T-helper 2 cell treated with Interferon-gamma antibody and Interleukin-4, amounts not matched to agents 5 μg/mL and 100 μg/mL, for 36 hours (primary cell): ENCODE measurements around the gene B2M.

Experiments
- DNase-seq: peaks from one replicate; pipeline ENCODE4 v3.0.0; 2021; ENCODE audit warnings: low spot score
- H3K27ac Mint-ChIP-seq: one replicate; pipeline ENCODE4 v1.8.0; 2021; ENCODE audit warnings: mild to moderate bottlenecking, mixed read lengths
- H3K27me3 Mint-ChIP-seq: one replicate; pipeline ENCODE4 v1.8.0; 2021; ENCODE audit warnings: low read depth, mixed read lengths
- H3K36me3 Mint-ChIP-seq: one replicate; pipeline ENCODE4 v1.8.0; 2021; ENCODE audit warnings: low read depth, mixed read lengths
- H3K4me1 Mint-ChIP-seq: one replicate; pipeline ENCODE4 v1.8.0; 2021; ENCODE audit warnings: low read depth, mixed read lengths
- H3K4me3 Mint-ChIP-seq: one replicate; pipeline ENCODE4 v1.8.0; 2022; ENCODE audit warnings: mild to moderate bottlenecking, moderate library complexity, mixed read lengths
- H3K9me3 Mint-ChIP-seq: one replicate; pipeline ENCODE4 v1.8.0; 2021; ENCODE audit warnings: mixed read lengths

The B2M gene

GRCh38 chr15:44711096-44711742 lies at the start of gene B2M, which contains the start of gene PATL2:
Gene B2M (plus strand): TSS chr15:44711517. CDS start chr15:44711547, 30 bp downstream.
Gene PATL2 (minus strand): TSS chr15:44711323. CDS start chr15:44676490, 34,833 bp downstream.
- Mint-ChIP-seq H3K9me3 (no peaks in the 10 kb centered on the region), H3K27ac (peak within 1 kb of the TSS; percentile 98), H3K36me3 (peaks cover 70% of the 10 kb centered on the region), H3K27me3 (peaks cover 7% of the 10 kb centered on the region), H3K4me3 (peak within 1 kb of the TSS; percentile 93), H3K4me1 (peaks cover 45% of the 10 kb centered on the region)
- peak; percentile 93 for DNase-seq

GRCh38 chr15:44661576-44661975 lies 49.7 kb upstream of the B2M start:
- Mint-ChIP-seq H3K4me3 (peak overlapping the region; percentile 84), H3K9me3 (no peaks in the 10 kb centered on the region), H3K27me3 (no peaks in the 10 kb centered on the region), H3K4me1 (peaks cover 37% of the 10 kb centered on the region), H3K36me3 (peaks cover 17% of the 10 kb centered on the region), H3K27ac (no peak overlapping the region)
- no peak for DNase-seq

DNA sequence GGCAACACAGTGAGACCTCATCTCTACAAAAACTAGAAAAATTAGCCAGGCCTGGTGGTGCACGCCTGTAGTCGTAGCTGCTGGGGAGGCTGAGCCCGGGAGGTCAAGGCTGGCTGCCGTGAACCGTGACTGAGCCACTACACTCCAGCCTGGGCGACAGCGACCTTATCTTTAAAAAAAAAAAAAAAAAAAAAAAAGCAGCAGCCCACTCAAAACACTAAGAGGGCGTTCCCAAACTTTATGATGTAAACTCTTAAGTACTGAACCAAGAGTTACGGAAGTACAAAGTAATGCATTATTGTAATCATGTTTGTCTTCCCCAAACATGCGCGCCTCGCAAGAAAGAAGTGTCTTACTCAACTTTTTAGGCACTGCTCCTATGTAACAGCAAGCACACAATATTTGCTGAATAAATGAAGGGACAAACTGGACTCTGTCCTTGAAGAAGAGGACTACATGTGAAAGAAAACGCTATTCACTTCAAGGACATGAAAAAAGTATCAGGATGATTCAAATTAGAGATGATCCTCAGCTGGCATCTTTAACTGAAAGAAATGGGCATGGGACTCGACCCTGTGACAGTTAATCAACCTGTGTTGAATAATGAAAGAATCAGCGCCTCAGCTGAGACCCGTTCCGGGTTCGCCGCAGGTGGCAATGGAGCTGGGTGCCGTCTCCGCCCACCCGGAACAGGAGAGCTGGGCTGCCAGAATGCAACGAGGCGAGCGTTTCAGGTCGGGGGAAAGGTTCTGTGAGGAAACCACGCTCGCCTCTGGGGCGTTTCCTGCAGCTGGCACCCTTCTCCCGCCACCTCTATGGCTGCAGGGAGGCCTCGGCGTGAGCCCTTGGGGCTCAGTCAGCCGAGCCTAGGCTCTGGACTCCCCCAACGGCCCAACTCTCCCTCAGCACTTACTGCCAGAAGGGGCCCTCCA lies 48.6 kb upstream of the B2M start:
- peaks cover 48% of the 10 kb centered on the region for H3K4me1 Mint-ChIP-seq
- H3K36me3 Mint-ChIP-seq, result peaks cover 15% of the 10 kb centered on the region
- no peaks in the 10 kb centered on the region for H3K9me3 Mint-ChIP-seq
- H3K27me3 Mint-ChIP-seq, result no peaks in the 10 kb centered on the region
- H3K4me3 Mint-ChIP-seq, result peak overlapping the region; percentile 84
- peak; percentile 79 for DNase-seq
- H3K27ac Mint-ChIP-seq, result peak overlapping the region; percentile 94

- Mint-ChIP-seq H3K27me3 (no peaks in the 10 kb centered on the region), H3K4me3 (peak within 1 kb of the TSS; percentile 84), H3K9me3 (no peaks in the 10 kb centered on the region), H3K27ac (peak within 1 kb of the TSS; percentile 94), H3K4me1 (peaks cover 56% of the 10 kb centered on the region), H3K36me3 (peaks cover 16% of the 10 kb centered on the region)
- peak; percentile 95 for DNase-seq
Observed at GRCh38 chr15:44663410-44664308, 47.7 kb upstream of the B2M start, which contains the start of gene SPG11. Gene SPG11 (minus strand): TSS chr15:44663662. CDS start chr15:44663647, 15 bp downstream.

DNA sequence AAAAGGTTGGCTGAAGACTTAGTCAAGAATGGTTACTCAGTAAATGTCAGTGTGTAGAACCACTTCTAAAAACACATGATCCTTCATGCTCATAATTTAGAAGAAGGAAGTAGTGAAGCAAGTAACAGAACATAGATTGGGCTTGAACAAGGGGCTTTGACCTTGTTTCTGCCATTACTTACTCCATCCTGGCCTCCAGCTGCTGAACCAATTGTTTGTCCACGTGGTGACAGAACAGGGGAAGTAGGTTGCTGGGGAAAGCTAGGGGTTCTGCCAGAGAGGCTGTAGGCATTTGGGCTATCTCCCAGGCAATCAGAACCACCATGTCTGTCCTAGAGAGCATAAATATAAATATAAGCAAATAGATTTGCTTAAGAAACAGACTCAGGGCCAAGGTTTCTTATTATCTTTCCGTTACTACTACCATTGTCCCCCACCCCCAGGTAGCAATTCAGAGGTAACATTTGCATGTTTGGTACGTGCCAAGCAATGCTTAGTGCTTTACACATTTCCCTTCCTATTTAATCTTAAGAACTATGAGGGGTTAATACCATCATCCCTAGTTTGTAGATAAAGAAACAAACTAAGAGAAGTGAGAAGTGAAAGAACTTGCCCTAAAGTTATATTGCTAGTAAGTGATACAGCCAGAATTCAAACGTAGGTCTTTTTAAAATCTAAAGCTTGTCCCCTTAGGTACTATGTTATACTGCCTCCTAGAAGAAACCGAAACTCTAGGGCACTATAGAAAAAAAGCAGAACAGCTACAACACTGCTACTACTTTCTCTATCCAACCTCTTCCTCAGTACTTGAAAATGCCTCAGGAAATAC lies 44.9 kb upstream of the B2M start:
- H3K4me3 Mint-ChIP-seq, result peak overlapping the region; percentile 80
- no peaks in the 10 kb centered on the region for H3K9me3 Mint-ChIP-seq
- H3K36me3 Mint-ChIP-seq, result peaks cover 10% of the 10 kb centered on the region
- H3K4me1 Mint-ChIP-seq, result peaks cover 64% of the 10 kb centered on the region
- no peaks in the 10 kb centered on the region for H3K27me3 Mint-ChIP-seq
- no peak for DNase-seq
- peak overlapping the region; percentile 87 for H3K27ac Mint-ChIP-seq

- DNase-seq, result no peak
- no peaks in the 10 kb centered on the region for H3K27me3 Mint-ChIP-seq
- peak overlapping the region; percentile 80 for H3K4me3 Mint-ChIP-seq
- H3K27ac Mint-ChIP-seq, result peak overlapping the region; percentile 87
- H3K9me3 Mint-ChIP-seq, result no peaks in the 10 kb centered on the region
- peaks cover 63% of the 10 kb centered on the region for H3K4me1 Mint-ChIP-seq
- peaks cover 12% of the 10 kb centered on the region for H3K36me3 Mint-ChIP-seq
Observed at GRCh38 chr15:44667039-44667360, 44.3 kb upstream of the B2M start.

DNA sequence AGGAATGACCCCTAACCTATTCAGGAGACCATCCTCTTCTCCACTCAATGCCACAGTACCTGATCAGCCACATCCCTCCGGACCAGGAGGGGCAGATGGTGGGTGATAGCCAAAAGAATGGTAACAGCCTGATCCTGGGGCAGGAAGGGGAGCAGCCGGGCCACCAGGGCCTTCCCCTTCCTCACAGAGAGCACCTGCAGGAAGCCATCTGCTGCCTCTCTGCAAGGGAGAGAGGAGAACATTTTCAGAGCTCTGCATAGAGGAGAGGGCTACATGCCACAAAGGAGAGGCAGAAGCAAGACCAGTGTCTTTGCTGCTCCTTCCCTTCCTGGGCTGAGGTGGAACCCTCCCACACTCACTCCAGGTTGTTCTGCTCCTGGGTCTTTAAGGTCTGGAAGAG lies 42.4 kb upstream of the B2M start:
- no peaks in the 10 kb centered on the region for H3K9me3 Mint-ChIP-seq
- no peak overlapping the region for H3K4me3 Mint-ChIP-seq

DNA sequence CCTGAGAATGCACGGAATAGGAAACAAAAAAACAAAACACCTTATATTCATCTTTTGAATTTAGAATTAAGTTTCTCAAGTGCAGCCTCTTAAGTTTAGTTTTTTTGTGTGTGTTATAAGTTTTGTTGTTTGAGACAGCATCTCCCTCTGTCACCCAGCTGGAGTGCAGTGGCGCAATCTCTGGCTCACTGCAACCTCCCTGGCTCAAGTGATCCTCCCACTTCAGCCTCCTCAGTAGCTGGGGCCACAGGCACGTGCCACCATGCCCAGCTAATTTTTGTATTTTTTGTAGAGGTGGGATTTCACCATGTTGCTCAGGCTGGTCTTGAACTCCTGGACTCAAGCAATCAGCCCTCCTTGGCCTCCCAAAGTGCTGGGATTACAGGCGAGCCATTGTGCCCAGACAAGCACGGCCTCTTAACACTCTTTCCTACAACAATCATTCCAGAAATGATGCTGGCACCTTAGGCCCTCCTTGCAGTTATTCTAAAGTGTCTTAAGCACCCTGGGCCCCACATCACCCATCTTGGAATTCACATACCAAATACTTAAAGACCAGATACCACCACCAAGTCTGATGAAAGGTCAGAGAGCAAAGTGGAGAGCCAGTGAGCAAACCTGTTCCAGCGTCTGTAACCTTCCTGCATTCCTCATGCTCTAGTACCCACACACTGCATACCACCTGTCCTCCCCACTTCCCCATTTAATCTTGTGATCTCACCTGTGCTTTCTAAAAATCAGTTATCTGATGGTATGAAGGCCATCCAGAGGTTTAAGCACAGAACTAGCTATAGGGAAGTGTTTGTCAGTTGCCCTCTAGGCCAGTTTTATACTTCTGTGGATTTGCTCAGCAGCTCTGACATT lies 41.0 kb upstream of the B2M start:
- Mint-ChIP-seq H3K36me3 (peaks cover 13% of the 10 kb centered on the region), H3K4me1 (peaks cover 64% of the 10 kb centered on the region), H3K4me3 (peak overlapping the region; percentile 27), H3K27ac (peak overlapping the region; percentile 48), H3K27me3 (no peaks in the 10 kb centered on the region), H3K9me3 (no peaks in the 10 kb centered on the region)
- DNase-seq, result no peak

More for the DNA sequence above, 42.4 kb upstream of the B2M start:
- DNase-seq, result no peak
- H3K27ac Mint-ChIP-seq, result no peak overlapping the region
- no peaks in the 10 kb centered on the region for H3K27me3 Mint-ChIP-seq
- H3K4me1 Mint-ChIP-seq, result peaks cover 65% of the 10 kb centered on the region
- H3K36me3 Mint-ChIP-seq, result peaks cover 12% of the 10 kb centered on the region

- Mint-ChIP-seq H3K4me3 (no peak overlapping the region), H3K27ac (no peak overlapping the region), H3K36me3 (peaks cover 14% of the 10 kb centered on the region), H3K4me1 (peaks cover 63% of the 10 kb centered on the region), H3K27me3 (no peaks in the 10 kb centered on the region), H3K9me3 (peaks cover 4% of the 10 kb centered on the region)
- no peak for DNase-seq
Observed at GRCh38 chr15:44673639-44674038, 37.7 kb upstream of the B2M start.

DNA sequence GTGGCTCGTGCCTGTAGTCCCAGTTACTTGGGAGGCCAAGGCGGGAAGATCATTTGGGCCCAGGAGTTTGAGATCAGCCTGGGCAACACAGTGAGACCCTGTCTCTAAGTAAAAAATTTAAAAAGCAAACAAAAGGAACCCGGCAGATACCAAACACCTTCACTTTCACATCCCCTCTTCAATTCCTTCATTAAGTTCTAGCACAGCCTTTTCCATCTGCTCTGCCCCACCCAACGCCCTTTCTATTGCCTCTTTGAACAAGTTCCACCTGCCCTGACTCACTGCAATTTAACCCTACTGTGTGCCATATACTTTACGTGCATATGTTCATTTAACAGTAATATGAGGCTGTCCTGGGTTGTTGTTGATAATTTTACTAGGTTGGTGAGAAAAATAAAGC lies 35.4 kb upstream of the B2M start:
- Mint-ChIP-seq H3K27ac (peak overlapping the region; percentile 87), H3K4me1 (peaks cover 63% of the 10 kb centered on the region), H3K9me3 (peaks cover 9% of the 10 kb centered on the region), H3K27me3 (no peaks in the 10 kb centered on the region), H3K36me3 (peaks cover 19% of the 10 kb centered on the region), H3K4me3 (peak overlapping the region; percentile 68)
- DNase-seq, result no peak

DNA sequence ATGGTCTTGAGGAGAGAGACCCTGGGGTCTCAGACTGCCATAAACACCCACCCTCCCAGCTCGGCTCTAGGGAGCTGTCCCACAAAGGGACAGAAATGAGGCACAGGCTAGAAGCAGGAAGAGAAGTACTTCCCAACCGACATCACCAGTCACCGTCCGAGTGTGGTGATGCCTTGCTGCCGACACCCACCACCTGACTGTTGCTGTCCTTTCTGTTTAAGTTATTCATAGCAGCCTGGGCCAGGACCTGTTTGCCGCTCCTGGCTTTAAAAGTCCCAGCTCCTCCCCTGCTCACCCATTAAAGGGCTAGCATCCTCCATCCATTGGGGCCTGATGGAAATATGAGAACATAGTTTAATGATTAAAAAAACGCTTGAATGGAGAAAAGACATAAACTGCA lies 34.6 kb upstream of the B2M start:
- DNase-seq, result peak; percentile 56
- peaks cover 21% of the 10 kb centered on the region for H3K36me3 Mint-ChIP-seq
- no peaks in the 10 kb centered on the region for H3K27me3 Mint-ChIP-seq
- H3K4me1 Mint-ChIP-seq, result peaks cover 64% of the 10 kb centered on the region
- H3K27ac Mint-ChIP-seq, result peak overlapping the region; percentile 87
- peaks cover 9% of the 10 kb centered on the region for H3K9me3 Mint-ChIP-seq
- peak overlapping the region; percentile 68 for H3K4me3 Mint-ChIP-seq

DNA sequence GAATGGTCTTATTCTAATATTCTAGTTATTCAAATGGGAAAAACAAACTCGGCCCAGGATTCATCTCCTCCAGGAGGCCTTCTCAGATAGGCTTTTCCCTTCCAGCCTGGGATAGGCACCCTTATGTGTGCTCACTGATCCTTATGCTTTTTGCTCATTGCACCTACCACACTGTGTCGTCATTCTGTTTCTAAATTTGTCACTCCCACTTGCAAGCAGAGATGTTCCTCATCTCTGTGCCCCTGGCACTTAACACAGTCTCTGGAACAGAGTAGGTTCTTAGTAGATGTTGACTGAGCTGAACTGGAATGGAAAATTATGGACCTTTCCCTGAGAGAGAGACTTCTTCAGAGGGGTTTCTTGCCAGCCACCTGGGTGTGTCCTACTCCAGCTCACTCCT lies 29.1 kb upstream of the B2M start:
- H3K27me3 Mint-ChIP-seq, result no peaks in the 10 kb centered on the region
- H3K4me1 Mint-ChIP-seq, result peaks cover 69% of the 10 kb centered on the region
- peaks cover 47% of the 10 kb centered on the region for H3K36me3 Mint-ChIP-seq
- H3K27ac Mint-ChIP-seq, result peak overlapping the region; percentile 86
- DNase-seq, result no peak
- H3K9me3 Mint-ChIP-seq, result peaks cover 42% of the 10 kb centered on the region
- peak overlapping the region; percentile 77 for H3K4me3 Mint-ChIP-seq
